Stimulated activated CD4-positive, alpha-beta T cell treated with anti-CD3 and anti-CD28 coated beads, Interleukin-2, amount 100 ng/mL, for 48 hours (primary cell): ENCODE measurements around the gene PKD2.

Experiments
- DNase-seq, 2 donors: peaks; one replicate each; pipeline ENCODE4 v3.0.0-alpha.2; 2020

Gene PKD2

DNA sequence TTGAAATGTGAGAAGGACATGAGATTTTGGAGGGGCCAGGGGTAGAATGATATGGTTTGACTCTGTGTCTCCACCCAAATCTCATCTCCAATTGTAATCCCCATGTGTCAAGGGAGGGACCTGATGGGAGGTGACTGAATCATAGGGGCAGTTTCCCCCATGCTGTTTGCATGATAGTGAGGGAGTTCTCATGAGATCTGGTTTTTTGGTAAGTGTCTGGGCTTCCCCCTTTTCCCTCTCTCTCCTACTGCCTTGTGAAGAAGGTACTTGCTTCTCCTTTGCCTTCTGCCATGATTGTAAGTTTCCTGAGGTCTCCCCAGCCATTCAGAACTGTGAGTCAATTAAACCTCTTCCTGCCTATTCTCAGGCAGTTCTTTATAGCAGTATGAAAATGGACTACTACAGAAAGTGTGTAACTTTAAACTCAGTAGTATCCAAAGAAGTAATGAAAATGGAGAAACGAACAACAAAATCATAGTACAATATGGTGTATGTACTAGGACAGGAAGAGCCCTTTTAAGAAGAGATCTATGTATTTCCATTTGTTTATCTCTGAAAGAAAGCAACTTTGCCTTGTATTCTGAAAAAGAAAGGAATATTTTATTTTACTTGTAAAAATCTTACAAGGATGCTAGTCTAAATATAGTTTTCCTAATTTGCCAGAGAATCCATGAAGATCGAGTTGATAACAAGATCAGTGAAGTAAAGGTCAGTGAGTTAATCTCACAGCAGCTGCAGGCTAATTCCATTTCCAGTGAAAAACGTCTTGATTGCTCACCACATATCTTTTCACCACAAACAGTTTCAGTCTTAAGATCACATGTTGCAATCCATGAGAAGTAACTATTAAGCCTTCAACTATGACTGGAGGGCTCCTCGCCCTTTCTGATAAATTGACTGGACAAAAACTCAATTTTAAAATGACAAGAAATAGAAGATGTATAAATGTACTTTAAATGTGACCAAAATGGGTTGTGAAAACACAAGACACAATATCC is 20.5 kb downstream of the PKD2 start:
- no peak for DNase-seq

DNA sequence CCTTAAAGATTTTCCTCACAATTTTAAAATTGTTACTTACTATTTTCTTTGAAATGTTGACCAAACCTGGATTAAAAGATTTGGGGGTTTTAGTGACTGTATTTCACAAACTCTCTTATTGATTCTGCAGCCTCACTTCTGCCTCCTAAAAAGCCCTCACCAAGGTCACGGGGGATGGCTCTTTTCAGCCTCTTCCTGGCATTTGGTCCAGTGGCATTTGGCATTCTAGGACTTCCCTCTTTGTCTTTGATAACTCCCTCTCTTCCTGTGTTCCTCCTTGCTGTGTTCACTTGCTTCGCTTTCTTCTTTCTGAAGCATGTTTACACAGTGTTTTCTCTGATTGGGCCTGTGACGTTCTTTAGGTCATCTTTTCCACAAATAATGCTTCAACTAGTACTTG is 21.5 kb downstream of the PKD2 start:
- no peak for DNase-seq

DNA sequence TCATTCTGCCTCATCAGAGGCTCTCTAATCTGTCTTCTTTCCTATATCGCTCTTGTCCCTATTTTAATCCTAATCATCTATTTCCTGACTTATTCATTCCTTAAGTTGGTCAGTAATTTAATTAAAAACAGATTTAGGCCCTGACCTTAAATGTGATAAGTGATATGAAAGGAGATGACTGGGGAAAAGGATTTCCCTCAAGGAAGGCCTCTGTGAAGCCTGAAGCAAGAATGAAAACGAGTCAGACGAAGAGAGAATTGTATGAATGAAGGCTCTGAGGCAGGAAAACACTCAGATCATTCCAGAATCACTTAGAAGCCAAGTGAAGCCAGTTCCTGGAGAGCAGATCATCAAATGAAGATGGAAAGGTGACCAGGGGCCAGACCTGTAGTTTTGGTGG is 22.1 kb downstream of the PKD2 start:
- no peak for DNase-seq

DNA sequence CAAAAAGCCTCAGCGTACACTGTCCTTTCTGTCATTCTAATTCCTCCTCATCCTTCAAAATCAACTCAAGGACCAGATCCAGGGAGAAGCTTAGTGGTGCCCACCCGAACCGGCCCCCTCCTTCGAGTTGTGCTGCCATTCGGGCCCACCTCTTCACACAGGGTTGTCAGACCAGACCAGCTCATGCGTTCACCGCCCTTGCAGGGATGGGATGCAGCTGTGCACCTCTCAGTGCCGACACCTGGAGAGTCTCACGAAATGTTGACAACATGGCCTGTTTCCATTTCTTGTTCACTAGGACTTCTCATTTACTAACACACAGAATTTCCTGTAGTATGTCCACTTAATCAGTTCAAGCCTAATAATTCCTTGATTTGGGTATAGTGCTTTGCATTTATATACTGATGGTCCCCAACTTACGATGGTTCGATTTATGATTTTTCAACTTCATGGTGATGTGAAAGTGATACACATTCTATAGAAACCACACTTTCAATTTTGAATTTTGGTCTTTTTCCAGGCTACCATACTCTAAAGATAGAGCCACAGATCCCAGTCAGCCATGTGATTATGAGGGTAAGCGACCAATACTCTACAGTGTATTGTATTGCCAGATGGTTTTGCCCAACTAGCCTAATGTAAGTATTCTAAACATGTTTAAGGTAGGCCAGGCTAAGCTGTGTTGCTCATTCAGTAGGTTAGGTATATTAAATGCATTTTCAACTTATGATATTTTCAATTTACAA is 23.3 kb downstream of the PKD2 start:
- no peak for DNase-seq

DNA sequence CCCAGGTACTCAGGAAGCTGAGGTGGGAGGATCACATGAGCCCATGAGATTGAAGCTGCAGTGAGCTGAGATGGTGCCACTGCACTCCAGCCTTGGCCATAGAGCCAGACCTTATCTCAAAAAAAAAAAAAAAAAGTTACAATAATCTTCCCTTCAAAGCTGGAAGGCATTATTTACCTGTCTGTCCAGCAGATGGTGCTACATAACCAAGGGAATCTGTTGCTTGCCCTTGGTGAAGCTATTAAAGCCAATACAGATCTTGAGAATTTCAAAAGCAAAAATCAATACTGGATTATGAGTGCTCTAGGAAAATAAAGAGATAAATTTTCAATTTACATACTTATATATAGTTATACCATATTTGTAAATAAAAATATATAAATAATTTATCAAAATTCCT is 25.9 kb downstream of the PKD2 start:
- peak; percentile 15 to 16 for DNase-seq

DNA sequence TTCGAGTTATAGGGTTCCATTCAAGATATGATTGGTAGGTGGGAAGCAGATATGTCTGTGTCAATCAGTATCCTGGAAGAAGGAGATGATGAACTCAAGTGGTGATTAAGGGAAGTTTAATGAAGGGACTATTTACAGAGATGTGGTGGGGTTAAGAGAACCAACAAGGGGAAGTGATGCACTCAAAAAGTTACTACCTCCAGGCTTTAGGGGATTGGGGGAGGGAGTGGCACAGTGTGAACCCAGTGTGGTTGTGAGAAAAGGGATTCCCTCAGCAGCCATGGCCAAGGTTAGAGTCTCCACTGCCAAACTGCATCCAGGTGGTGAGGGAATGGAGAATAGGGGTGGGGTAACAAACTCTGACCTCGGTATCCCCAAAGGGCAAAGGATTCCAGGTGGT is 27.9 kb downstream of the PKD2 start:
- no peak for DNase-seq

DNA sequence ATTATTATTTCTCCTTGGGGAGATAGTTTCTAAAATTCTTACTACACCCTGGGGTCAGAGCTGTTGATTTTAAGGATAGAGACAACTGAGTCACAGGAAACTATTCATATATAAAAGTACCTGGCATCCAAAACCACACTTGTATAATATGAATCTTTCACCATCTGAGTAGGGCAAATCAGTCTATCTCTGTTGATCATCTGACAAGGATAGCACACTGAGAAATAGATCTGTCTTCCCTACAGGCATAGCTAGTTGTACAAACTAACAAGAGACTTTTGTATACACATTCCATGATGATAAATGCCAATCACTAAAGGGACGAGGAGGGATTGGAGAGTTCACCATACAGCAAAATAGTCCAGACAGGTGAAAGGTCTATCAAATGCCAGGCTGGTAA is 30.0 kb downstream of the PKD2 start:
- DNase-seq, result no peak

DNA sequence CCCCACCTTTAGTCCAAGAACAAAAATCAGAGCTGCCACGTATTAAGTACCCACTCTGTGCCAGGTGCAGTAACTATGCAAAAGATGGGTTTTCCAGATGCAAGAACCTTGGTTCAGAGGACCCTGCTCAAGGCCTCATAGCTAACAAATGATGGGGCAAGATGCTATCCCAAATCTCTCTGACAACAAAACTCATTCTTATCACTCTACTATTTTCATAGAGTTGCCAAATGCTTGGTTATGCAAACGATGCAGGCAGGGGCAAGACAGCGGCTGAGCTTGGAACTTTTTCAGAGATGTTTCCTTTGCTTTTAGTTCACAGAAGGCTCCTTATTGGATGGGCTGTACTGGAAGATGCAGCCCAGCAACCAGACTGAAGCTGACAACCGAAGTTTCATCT is 30.5 kb downstream of the PKD2 start:
- DNase-seq, result no peak

DNA sequence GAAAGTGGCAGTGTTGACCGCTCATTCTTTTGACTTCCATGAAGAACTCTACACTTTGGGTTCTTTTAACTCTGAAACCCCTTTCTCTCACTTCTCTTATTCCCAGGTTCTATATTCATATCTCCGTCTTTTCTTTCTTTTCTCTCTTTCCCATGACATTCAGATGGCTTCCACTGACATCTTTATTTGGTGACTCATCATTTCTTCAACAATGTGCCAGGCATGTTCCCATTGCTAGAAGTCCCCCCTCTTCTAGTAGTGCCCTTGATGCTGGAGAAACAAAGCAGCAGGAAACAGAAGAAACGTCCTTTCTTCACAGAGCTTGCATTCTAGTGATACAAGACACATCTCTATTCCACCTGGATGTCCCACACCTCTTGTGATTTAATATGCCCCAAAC is 33.3 kb downstream of the PKD2 start:
- no peak for DNase-seq

DNA sequence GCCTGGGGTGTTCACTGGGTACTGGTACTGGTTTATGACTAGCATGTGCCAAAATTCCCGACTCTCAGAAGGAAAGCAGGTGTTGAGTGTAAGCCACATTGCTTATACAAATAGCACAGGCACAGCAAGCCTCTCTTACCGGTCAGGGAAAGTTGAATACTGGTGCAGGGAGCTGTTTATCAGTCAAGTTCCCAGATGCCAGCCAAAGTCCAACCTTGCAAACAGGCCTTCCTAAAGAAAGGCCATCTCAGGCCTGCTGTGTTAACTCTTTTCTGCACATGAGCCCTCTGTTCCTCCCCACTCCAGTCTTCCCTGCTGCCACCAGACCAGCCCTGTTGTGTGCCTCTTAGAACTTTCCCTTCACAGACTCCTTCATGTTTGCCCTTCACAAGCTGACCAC is 34.2 kb downstream of the PKD2 start:
- no peak for DNase-seq

DNA sequence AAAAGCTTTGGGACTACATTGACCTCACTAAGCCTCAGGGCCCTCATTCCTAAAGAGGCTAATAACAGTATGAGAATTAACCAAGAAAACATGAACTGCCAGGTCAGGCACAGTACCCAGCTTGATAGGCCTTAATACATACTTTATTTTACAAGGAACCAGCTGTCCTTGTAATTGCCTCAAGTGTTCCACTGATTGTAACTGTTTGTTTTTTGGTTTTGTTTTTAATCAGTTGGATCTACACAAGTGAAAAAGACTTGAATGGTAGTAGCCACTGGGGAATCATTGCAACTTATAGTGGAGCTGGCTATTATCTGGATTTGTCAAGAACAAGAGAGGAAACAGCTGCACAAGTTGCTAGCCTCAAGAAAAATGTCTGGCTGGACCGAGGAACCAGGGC is 35.6 kb downstream of the PKD2 start:
- DNase-seq, result no peak

DNA sequence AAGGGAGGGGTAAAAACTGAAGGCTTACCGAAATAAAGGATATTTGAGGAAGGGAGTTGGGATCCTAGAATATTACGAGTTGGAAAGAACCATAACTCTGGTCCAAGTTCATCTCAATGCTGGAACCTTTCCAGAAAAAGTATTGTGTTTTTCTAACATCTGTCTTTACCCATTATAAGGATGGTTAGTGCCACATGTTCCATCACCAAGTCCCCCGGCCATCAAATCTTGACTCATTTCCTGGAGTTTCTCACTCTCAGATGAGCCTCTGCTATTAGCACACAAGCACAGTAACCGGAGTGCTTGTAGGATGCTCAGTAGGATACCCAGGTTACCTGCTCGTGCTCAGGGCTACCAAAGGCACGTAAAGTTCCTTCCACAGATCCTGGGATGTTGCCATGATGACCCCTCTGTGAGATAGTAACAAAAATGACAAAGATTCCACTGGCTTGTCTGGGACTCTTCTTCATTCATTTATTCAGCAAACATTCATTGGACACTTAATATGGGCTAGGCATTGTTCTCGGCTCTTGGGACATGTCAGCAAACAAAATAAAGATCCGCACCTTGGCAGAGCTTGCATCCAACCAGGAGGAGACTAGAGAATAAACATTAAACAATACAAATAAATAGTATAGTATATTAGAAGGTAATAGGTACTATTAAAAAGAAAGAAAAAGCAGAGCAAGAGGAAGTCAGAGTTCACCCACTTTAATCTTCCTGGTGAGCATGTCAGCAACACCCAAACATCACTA is 36.3 kb downstream of the PKD2 start:
- no peak for DNase-seq

DNA sequence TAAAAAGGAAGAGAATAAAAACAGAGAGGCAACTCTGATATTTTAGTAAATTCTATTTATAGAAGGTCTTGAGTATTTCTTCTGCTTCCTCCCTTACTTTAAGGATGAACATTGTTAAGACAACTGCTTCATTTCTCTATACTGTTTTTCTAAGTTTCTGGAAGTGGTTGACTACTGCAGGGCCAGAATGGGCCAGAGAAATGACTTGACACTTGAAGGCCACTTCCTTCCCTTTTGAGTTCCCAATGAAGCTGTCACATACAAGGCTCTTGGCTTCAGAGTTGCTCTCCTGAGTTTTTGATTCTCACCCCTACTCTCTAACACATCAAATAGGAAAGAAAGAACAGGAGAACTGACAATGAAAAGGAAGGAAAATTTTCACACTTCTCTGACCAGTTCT is 37.6 kb downstream of the PKD2 start:
- no peak for DNase-seq

DNA sequence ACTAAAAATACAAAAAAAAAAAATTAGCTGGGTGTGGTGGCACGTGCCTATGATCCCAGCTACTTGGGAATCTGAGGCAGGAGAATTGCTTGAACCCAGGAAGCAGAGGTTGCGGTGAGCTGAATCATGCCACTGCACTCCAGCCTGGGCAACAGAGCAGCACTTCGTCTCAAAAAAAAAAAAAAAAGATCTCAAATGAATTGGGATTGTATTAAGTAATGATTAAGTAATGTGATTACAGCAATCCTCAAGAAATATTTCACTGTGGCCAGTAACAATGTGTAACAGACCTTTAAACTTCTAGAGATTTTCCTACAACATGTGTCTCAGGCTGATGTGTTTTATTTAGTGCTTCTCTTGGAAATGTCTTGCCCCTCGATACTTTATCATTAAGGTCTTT is 46.8 kb downstream of the PKD2 start:
- DNase-seq, result no peak

DNA sequence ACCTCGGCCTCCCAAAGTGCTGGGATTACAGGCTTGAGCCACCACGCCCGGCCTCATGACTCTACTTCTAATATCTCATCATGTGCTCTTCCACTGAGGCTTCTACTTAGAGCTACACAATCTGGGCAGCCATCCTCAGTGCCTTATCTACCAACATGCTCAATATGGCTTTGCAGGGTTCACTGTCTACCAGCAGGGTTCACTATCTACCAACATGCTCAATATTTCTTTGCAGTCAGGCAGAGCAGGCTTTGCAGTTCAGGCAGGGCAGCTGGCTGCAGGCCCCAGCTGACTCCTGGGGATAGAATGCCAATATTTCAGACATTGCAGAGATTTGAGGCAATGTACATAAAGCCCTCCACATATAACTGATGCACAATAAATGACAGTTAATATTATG is 47.5 kb downstream of the PKD2 start:
- DNase-seq, result no peak

DNA sequence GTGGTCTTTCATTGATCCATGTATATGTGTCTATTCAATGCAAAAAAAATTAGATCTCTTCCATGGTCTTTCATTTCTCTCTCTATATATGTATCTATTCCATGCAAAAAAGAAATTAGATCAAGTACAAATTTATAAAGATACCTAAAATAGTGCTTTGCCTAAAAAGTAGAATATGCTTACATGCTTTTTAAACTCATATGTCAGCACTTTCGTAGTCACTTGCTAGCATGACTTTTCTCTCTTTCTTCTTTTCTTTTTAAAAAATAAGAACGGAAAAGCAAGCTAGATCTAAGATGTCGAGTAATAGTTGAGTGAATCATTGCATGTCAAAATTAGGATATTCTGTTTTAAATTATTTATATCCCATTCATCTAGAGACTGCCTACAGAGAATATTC is 50.9 kb downstream of the PKD2 start:
- DNase-seq, result no peak

DNA sequence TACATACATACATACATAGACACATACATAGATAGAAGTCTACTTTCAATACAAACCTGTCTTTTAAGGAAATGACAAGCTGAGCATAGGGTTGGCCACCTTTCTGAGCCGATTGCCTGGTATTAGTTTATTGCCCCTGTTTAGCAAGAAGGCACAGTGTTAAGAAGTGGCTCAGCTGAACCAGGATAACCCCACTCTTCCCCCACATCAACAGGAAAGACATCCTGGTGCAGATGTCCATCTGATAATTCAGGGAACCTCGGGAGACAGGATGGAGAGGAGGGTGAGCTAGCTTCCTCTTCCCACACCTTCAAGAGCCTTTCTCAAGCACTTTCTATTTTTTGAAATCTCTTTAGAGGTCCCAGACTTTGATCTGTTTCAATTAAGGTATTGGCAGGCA is 52.3 kb downstream of the PKD2 start:
- DNase-seq, result no peak

DNA sequence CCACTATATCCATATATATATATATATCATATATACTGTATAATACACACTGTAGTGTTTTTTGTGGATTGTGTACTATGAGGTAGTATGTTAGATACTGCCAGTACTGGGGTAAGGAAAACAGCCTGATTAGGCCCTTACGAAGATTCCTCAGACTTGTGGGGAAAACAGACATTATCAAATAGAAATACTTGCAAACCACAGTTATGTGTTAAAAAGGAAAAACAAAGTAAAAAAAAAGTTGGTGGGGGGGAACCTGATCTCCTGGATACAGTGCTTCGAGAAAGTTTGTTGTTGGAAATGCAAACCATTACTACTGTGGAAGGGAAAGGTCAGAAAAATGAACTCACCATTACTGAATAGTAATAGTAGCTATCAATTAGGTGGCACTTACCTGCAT is 53.0 kb downstream of the PKD2 start:
- DNase-seq, result no peak

DNA sequence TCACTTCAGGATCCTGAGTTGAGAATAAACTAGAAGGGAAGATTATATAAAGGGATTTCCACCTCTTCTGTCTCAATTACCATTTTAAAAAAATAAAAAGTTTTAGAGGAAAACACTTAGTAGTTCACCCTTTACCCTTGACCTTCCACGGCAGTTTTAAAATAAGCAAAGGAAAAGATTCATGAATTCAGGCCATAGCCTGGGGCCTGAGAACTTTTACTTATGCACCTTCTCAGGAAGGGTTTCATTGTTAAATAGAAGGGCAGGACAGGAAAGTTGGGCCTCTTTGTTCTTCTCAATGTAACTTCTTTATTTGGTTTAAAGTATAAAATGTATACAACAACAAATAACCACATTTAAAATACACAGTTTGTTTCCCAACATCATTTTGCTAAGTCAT is 54.9 kb downstream of the PKD2 start:
- DNase-seq, result no peak

DNA sequence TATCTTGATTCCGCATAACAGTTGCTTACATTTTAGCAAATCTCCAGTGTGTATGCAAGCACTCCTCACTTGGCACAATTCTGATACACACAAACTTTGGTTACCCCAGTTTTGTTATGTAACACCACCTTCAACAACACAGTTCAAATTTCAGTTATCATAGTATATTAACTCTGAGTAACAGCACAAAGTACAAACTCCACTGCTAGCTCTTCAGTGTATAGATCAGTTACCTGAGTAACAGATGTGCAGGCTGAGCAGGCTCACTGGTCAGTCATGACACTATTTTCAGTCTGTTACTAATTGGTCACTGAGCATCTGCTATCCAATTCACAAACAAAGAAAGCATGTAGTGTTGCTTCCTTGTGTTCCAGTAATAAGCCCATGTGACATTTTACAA is 55.4 kb downstream of the PKD2 start:
- no peak for DNase-seq

DNA sequence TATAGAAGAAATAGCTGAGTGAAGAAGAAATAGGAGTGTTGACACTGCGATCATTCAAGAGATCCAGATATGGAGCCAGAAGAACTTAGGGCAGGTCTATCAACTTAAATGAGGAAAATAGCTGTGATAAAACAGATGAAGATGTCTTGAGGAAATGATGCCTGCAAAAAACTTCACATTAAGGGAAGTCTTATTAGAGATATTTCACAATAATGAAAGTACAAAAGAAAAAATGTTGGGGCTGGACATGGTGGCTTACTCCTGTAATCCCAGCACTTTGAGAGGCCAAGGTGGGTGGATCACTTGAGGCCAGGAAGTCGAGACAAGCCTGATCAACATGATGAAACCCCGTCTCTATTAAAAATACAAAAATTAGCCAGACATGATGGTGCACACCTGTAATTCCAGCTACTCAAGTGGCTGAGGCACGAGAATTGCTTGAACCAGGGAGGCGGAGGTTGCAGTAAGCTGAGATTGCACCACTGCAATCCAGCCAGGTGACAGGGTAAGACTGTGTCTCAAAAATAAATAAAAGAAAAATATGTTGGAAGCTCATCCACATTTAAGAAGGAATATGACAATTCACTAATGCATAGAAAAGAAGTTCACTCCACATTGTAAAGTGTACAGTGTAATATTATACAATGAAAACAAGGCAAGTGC is 56.3 kb downstream of the PKD2 start:
- no peak for DNase-seq

DNA sequence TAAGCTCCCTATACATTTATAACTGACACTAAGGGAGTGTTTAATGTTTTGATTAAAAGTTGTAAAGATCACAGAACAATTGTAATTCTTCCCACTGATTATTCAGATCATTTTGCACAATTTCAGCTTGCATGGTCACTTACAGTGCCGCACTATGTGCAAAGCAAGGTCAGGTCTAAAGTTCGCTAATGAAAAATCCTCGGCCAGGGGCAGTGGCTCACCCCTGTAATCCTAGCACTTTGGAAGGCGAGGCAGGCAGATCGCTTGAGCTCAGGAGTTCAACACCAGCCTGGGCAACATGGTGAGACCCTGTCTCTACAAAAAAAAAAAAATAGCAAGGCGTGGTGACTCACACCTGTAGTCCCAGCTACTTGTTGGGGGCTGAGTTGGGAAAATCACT is 57.0 kb downstream of the PKD2 start:
- no peak for DNase-seq

DNA sequence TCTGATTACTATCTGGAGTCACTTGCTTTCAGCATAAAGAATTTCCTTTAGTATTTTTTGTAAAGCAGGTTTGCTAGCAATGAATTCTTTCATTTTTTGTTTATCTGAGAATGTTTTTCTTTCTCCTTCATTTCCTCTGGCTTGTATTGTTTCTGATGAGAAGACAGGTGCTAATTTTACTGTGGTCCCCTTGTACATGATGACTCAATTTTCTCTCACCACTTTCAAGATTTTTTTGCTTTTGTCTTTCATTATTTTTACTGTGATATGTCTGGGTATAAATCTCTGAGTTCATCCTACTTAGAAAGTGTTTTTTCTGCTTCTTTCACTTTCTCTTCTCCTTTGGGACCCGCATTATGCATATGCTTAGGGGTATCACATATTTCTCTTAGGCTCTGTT is 62.6 kb downstream of the PKD2 start:
- DNase-seq, result no peak
